K562 (cell line): Measurements from ENCODE around the gene GPRC5A. TPM values are rescaled to one million over a fixed set of nuclear protein-coding genes. Genes with fewer than 3 reads are reported as not detected.

Experiments
- BHLHE40 ChIP-seq: IDR thresholded peaks from 2 replicates; pipeline ENCODE4 v1.6.1; 2011; ENCODE audit warnings: low read length, improper control_type of control experiment
- CBFA2T2 ChIP-seq: fragments of 450-650 bp; conservative IDR thresholded peaks from 2 replicates; pipeline ENCODE4 v1.6.1; 2017; ENCODE audit warnings: mild to moderate bottlenecking
- CTBP1 ChIP-seq: fragments of 450-650 bp; IDR thresholded peaks from 2 replicates; pipeline ENCODE4 v1.6.1; 2016; ENCODE audit warnings: borderline replicate concordance
- HNRNPLL ChIP-seq: fragments of 200-400 bp; formaldehyde crosslinking; IDR thresholded peaks from 2 replicates; pipeline ENCODE4 v1.6.1; 2017; ENCODE audit warnings: low read length, low read depth, mild to moderate bottlenecking; ENCODE audit not compliant: poor library complexity, severe bottlenecking
- JUND ChIP-seq, 2 experiments: IDR thresholded peaks; 2 replicates in 1 of 2; 3 replicates in 1 of 2; pipeline ENCODE4 v1.6.1; 2011; ENCODE audit warnings: borderline replicate concordance in 2 of 2, low read depth in 2 of 2, low read length in 2 of 2, improper control_type of control experiment in 1 of 2, missing biosample characterization in 1 of 2, missing genetic modification characterization in 1 of 2, missing genetic modification reagents in 1 of 2
- MED1 ChIP-seq: sonication (generic); formaldehyde crosslinking; IDR thresholded peaks from 2 replicates; pipeline ENCODE4 v1.8.1; 2023; ENCODE audit warnings: missing genetic modification reagents, borderline replicate concordance
- MTA1 ChIP-seq: fragments of 450-650 bp; IDR thresholded peaks from 2 replicates; pipeline ENCODE4 v1.6.1; 2017; ENCODE audit warnings: borderline replicate concordance
- PML ChIP-seq: IDR thresholded peaks from 2 replicates; pipeline ENCODE4 v1.6.1; 2012; ENCODE audit warnings: low read length, inconsistent platforms
- POLR2G ChIP-seq: fragments of 200-400 bp; formaldehyde crosslinking; IDR thresholded peaks from 2 replicates; pipeline ENCODE4 v1.6.1; 2017; ENCODE audit warnings: low read depth, mild to moderate bottlenecking, antibody characterized with exemption, low read length, moderate library complexity
- RBFOX2 ChIP-seq: fragments of 200-400 bp; formaldehyde crosslinking; IDR thresholded peaks from 2 replicates; pipeline ENCODE4 v1.6.1; 2017; ENCODE audit warnings: low read depth, mild to moderate bottlenecking, low read length, moderate library complexity
- SMAD4 ChIP-seq: fragments of 250-450 bp; sonication (Bioruptor Pico); conservative IDR thresholded peaks from 2 replicates; pipeline ENCODE4 v1.8.0; 2021; ENCODE audit warnings: inconsistent platforms, mild to moderate bottlenecking, moderate library complexity
- SMARCE1 ChIP-seq: fragments of 450-650 bp; IDR thresholded peaks from 2 replicates; pipeline ENCODE4 v1.7.1; 2016; ENCODE audit warnings: mild to moderate bottlenecking
- TAF1 ChIP-seq: IDR thresholded peaks from 2 replicates; pipeline ENCODE4 v1.6.1; 2011; ENCODE audit warnings: mild to moderate bottlenecking, low read length, moderate library complexity; ENCODE audit not compliant: insufficient read depth, control insufficient read depth, severe bottlenecking; ENCODE audit errors: extremely low read depth
- TAL1 ChIP-seq: fragments of 450-650 bp; IDR thresholded peaks from 2 replicates; pipeline ENCODE4 v1.6.1; 2016; ENCODE audit warnings: mild to moderate bottlenecking
- USF1 ChIP-seq: sonication (generic); formaldehyde crosslinking; IDR thresholded peaks from 2 replicates; pipeline ENCODE4 v1.9.0; 2022; ENCODE audit warnings: mild to moderate bottlenecking, missing genetic modification reagents
- ZEB2 ChIP-seq: fragments of 450-650 bp; IDR thresholded peaks from 2 replicates; pipeline ENCODE4 v1.6.1; 2016
- polyA plus RNA-seq, 8 experiments: library from polyadenylated mRNA; depleted of rRNA in 4 of 8; stranded (reverse) in 5 of 8; unstranded in 3 of 8; fragments of >200 nt; fragmentation: Nextera tagmentation in 2 of 8; fragmentation: Illumina TruSeq in 1 of 8; extraction: Ambion mirVana in 2 of 8; extraction: Trizol in 1 of 8; gene quantifications; 2 replicates each; pipeline versions ENCODE4 v1.2.1 to v1.2.3, GENCODE V29; 2011 to 2014; ENCODE audit warnings: inconsistent platforms in 1 of 8, missing spikeins in 1 of 8
- total RNA-seq, 7 experiments: library from RNA; depleted of rRNA in 6 of 7; stranded (reverse); fragments of >200 nt in 6 of 7; fragmentation: Illumina TruSeq in 2 of 7; extraction: Trizol in 2 of 7; gene quantifications; 2 replicates each; pipeline versions ENCODE4 v1.2.1 to v1.2.3, GENCODE V29; 2011 to 2021; ENCODE audit warnings: low replicate concordance in 1 of 7
- TF ChIP-seq, protein P1 (sequence below), 2 experiments: IDR thresholded peaks; 2 replicates each; pipeline ENCODE4 v1.6.1; 2011; ENCODE audit warnings: borderline replicate concordance in 1 of 2, control low read depth in 1 of 2, low read depth in 1 of 2, low read length in 1 of 2, mild to moderate bottlenecking in 1 of 2, mixed read lengths in 1 of 2, moderate library complexity in 1 of 2; ENCODE audit not compliant: insufficient read depth in 1 of 2, insufficient read length in 1 of 2, poor library complexity in 1 of 2, severe bottlenecking in 1 of 2; ENCODE audit errors: extremely low read depth in 1 of 2
- TF ChIP-seq, protein P2 (sequence below): sonication (generic); formaldehyde crosslinking; IDR thresholded peaks from 2 replicates; pipeline ENCODE4 v1.8.0; 2022; ENCODE audit warnings: mild to moderate bottlenecking, low read depth, missing genetic modification reagents

Gene GPRC5A
- total and polyA plus RNA-seq, 9 of the 15 experiments (the other 6 are each of a cell fraction or from before 2014, with no cell fraction given), result 0.01 to 0.64 (median 0.08) TPM; not detected in 6

DNA sequence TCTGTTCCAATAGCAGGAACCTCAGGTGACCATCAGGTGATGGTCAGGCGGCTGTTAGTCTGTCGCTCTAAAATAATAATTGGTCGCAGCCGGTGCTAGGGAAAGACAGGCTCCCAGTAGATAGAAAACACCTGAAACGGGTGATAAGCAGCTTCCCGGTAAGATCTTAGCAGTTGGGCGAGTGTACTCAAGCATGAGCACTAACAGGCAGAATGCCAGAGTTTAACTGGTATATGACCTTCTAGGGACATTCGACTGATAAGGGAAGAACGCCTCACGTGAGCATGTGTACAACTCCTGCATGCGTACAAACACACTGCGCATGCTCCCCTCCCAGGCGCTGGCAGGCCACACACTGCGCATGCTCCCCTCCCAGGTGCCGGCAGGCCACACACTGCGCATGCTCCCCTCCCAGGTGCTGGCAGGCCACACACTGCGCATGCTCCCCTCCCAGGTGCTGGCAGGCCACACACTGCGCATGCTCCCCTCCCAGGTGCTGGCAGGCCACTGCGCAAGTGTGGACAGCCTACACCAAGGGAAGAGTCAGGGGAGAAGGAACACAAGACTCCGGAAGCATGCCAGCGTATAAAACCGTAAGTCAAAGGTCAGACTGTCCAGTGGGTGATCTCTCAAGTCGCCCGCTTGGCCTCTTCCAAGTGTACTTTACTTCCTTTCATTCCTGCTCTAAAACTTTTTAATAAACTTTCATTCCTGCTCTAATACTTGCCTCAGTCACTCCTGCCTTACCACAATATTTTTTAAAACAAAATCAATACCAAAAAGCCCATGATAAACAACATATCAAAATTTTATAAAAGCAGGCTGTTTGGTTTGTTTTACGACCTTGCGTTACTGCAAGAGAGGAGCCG, 36.1 kb downstream of the GPRC5A start (continued):
- TF ChIP-seq CBFA2T2 (peak; percentile 47; the same call in 1 of the 2 replicates), JUND (IDR thresholded peaks at IDR 0.05; ENCODE audit: borderline replicate concordance, low read depth, low read length) (peak; percentile 25; the same call in 1 of the 2 replicates), JUND (tag; IDR thresholded peaks at IDR 0.05; ENCODE audit: borderline replicate concordance, low read depth, low read length) (no peak), TAL1 (peak; percentile 45), TAF1 (peak; percentile 28), RBFOX2 (peak; percentile 59), HNRNPLL (peak; percentile 46), BHLHE40 (peak; percentile 98), ZEB2 (peak; percentile 88), POLR2G (peak; percentile 46; the same call in 1 of the 2 replicates), MTA1 (0 out of 2 replicates have a peak, but pooled peaks have one; percentile 36), SMARCE1 (peak; percentile 46; the same call in 1 of the 2 replicates), MED1 (no peak), PML (peak; percentile 55; the same call in 1 of the 2 replicates), SMAD4 (no peak), CTBP1 (peak; percentile 66), USF1 (CRISPR knock-in tag) (peak; percentile 94)
- TF ChIP-seq, protein P1, sequence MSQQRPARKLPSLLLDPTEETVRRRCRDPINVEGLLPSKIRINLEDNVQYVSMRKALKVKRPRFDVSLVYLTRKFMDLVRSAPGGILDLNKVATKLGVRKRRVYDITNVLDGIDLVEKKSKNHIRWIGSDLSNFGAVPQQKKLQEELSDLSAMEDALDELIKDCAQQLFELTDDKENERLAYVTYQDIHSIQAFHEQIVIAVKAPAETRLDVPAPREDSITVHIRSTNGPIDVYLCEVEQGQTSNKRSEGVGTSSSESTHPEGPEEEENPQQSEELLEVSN (IDR thresholded peaks at IDR 0.05; ENCODE audit: borderline replicate concordance in 1 of 2, extremely low read depth in 1 of 2, insufficient read depth in 1 of 2, insufficient read length in 1 of 2, low read depth in 1 of 2, low read length in 1 of 2, poor library complexity in 1 of 2, severe bottlenecking in 1 of 2), result peak; percentile 27 to 40
- TF ChIP-seq, protein P2, sequence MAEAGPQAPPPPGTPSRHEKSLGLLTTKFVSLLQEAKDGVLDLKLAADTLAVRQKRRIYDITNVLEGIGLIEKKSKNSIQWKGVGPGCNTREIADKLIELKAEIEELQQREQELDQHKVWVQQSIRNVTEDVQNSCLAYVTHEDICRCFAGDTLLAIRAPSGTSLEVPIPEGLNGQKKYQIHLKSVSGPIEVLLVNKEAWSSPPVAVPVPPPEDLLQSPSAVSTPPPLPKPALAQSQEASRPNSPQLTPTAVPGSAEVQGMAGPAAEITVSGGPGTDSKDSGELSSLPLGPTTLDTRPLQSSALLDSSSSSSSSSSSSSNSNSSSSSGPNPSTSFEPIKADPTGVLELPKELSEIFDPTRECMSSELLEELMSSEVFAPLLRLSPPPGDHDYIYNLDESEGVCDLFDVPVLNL (CRISPR knock-in tag), result no peak
